ENCODE measurements around the gene ZDHHC11.

DNA sequence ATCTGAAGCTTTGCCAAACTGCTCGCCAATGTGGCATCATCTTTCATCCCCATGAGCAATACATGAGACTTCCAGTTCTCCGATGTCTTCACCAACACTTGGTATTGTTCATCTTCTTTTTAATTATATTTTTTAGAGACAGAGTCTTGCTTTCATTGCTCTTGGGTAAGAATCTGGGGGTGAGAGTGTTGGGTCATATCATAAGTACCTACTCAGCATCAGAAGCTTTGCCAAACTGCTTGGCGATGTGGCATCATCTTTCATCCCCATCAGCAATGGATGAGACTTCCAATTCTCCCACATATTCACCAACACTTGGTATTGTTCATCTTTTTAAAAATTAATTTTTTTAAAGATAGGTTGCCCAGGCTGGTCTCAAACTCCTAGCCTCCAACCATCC is 35.3 kb downstream of the ZDHHC11 start:
- TF ChIP-seq, protein P1, sequence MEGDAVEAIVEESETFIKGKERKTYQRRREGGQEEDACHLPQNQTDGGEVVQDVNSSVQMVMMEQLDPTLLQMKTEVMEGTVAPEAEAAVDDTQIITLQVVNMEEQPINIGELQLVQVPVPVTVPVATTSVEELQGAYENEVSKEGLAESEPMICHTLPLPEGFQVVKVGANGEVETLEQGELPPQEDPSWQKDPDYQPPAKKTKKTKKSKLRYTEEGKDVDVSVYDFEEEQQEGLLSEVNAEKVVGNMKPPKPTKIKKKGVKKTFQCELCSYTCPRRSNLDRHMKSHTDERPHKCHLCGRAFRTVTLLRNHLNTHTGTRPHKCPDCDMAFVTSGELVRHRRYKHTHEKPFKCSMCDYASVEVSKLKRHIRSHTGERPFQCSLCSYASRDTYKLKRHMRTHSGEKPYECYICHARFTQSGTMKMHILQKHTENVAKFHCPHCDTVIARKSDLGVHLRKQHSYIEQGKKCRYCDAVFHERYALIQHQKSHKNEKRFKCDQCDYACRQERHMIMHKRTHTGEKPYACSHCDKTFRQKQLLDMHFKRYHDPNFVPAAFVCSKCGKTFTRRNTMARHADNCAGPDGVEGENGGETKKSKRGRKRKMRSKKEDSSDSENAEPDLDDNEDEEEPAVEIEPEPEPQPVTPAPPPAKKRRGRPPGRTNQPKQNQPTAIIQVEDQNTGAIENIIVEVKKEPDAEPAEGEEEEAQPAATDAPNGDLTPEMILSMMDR (IDR thresholded peaks at IDR 0.05), result no peak
- TF ChIP-seq POLR2A (IDR thresholded peaks at IDR 0.05), result no peak
